Middle frontal gyrus (tissue), 1 donor: ENCODE measurements around the gene RAC3.

Experiments
- DNase-seq: peaks from one replicate; pipeline ENCODE4 v3.0.0-alpha.2; 2015; ENCODE audit warnings: low spot score; ENCODE audit errors: extremely low spot score

The RAC3 gene

GRCh38 chr17:82012261-82012639 lies 19.2 kb upstream of the RAC3 start:
- no peak for DNase-seq

- no peak for DNase-seq
Measured at GRCh38 chr17:82012640-82013295, 18.7 kb upstream of the RAC3 start.

DNA sequence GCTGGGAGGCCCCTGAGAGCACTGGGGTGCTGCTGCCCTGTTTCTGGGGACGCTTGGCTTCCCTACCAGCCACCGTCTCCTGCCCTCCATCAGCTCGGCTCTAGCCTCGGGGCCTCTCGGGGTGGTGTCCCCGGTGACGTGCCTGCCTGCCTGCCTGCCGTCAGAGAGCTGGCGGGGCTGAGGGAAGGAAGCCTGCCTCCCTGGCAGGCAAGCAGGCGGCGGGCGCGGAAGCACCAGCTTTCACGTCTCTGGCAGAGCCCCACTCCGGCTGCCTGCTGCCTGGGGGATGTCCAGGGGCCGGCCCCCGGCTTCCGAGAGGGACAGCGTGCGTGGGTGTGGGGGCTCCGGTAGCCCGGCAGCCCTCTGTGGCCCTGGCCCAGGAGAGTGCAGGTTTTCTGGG lies 18.1 kb upstream of the RAC3 start:
- no peak for DNase-seq

- no peak for DNase-seq
Measured at GRCh38 chr17:82013772-82014321, 17.6 kb upstream of the RAC3 start.

DNA sequence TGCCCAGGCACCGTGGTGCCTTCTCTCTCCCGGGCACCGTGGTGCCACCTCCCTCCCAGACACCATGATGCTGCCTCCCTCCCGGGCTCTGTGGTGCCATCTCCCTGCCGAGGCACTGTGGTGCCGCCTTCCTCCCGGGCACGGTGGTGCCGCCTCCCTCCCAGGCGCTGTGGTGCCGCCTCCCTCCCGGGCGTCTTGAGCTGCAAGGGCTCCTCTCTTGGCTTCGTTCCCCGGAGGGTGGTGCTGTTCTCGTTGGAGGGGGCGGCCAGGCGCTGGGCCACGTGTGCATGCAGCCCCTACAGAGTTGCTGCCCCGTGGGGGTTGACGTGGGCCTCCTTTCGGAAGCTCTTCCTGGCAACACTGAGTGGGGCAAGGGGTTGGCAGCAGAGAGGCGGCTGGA lies 17.0 kb upstream of the RAC3 start:
- no peak for DNase-seq

GRCh38 chr17:82014971-82015310 lies 16.5 kb upstream of the RAC3 start:
- DNase-seq, result no peak

DNA sequence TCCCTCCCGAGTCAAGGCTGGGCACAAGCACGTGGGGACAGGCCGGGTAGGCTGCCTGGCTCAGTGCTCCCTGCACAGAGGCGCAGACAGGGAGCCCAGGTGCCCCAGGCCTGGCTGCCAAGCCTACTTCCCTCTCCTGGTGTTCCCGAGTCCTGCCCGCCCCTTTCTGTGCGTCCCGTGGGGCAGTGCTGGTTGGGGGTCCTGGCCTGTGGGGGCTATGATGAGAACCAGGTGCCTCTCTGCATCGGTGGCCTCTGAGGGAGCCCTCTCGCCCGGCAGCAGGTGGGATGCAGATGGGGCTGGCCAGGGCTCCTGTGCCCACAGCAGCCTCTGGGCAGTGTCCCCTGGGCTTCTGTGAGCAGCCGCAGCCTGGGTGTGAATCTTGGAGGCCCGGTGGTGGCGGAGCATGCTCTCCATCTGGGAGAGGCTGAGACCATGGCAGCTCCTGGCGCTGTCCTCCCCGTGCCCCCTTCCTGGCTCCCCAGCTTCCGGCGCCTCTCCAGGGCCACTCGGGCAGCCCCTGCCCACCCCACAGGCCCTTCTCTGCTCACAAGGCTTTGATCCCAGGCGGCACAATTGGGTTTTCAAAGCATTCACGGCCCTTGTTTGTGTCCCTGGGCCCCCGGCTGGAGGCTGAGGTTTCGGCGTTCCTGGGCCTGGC lies 16.0 kb upstream of the RAC3 start:
- no peak for DNase-seq

GRCh38 chr17:82016061-82016874 lies 15.2 kb upstream of the RAC3 start:
- no peak for DNase-seq

DNA sequence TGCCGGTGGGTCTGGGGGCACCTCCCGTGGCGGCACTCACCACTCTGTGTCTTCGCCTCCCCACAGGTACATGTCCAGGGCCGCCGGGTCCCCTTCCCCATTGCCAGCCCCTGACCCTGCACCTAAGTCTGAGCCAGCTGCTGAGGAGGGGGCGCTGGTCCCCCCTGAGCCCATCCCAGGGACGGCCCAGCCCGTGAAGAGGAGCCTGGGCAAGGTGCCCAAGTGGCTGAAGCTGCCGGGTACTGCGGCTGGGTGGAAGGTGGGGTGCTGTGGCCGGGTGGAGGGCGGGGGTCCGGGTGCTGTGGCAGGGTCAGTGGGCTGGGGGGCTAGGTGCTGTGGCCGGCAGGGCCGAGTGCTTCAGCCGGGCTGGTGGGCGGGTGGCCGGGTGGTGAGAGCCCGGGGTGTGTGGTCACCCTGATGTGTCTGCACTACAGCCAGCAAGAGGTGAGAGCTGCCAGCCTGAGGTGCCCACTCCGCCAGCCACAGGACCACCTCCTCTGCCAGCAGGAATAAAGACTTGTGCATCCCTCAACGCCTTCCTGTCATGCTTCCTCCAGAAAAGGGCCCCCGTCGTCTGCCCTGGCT lies 14.5 kb upstream of the RAC3 start:
- DNase-seq, result no peak

DNA sequence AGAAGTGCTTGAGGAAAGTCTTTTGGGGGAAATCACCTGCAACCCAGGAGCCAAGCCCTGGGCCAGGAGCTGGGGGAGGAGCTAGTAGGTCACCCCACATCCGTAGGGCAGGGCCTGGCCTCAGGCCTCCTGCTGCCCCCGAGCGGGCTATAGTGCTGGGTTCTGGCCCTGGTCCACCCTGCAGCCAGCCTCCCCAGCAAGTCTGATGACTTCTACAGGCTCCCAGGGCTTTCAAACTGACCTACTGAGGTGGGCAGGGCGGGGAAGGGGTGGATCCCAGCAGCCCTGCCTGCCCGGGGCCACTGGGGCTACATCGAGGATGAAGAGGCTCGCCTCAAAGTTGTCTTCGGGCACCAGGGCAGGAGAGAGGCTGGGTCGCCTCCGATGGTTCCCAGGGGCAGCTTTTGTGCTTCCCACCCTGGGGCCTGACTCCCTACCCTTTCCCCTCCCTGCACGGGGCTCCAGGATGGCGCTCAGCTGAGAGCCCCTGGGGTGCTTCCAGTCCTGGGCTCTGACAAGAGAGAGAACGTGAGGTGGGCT lies 13.8 kb upstream of the RAC3 start:
- no peak for DNase-seq

DNA sequence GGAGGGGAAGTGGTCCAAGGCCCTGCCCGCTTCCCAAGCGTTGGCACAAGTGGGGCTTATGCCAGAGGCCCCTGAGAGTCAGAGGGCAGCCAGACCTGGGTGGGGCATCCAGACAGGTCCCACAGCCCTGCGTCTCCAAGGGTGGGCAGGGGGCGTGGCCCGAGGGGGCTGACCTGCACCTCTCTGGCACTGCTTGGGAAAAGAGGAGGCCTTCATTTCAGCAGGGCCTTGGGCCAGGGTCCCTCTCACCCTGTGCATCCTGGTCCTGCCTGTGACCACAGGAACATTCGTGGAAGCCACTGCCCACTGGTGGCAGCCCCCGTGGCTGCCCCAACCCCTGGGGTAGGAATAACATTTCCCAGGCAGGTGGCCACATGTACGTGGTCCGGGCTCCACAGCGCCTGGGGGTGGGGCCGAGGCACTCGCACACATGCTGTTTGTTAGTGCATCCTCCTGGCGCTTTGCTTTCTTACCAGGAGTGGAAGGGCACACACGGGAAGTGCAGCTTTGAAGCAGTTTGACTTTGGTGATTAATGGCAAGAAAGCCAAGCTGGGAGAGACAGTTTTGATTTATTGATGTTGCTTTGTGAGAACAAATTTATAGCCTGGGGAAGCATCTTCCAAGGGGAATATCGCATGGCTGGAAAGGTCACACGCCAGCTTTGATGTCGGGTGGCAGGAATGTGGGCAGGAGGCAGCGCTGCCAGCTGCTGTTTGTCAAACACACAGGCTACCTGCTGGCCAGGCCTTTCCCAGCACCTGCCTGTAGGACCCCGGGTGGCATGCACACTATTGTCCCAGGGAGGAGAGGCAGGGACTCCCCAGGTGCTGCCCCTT lies 13.1 kb upstream of the RAC3 start:
- DNase-seq, result no peak

DNA sequence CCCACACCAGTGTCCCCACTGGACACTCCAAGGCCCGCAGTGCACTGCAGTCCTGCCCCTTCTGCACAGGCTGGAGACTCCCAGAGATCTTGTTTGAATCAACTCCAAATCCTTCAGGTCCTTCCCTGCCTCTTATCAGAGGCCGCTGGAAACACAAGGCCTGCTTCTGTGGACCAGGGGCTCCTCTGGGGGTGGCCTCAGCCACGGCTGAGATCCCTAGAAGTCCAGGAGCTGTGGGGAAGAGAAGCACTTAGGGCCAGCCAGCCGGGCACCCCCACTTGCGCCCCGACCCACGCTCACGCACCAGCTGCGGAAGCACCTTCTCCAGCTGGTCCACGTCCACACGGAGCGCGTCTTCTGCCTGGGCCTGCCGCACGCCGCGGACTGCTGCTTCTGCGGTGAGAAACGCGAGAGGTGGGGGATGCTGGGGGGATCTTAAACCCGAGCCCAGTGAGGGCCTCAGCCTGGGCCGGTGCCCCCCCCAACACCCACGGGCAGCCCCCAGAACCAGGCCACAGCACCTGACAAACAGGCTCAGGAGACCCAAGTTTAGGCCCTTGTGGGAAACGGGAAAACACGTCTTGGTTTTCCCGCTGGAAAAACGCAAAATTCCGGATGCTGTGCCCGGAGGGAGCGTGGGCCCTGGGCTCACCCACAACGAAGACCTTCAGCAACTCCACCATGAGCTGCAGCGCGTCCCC lies 12.3 kb upstream of the RAC3 start:
- DNase-seq, result no peak

DNA sequence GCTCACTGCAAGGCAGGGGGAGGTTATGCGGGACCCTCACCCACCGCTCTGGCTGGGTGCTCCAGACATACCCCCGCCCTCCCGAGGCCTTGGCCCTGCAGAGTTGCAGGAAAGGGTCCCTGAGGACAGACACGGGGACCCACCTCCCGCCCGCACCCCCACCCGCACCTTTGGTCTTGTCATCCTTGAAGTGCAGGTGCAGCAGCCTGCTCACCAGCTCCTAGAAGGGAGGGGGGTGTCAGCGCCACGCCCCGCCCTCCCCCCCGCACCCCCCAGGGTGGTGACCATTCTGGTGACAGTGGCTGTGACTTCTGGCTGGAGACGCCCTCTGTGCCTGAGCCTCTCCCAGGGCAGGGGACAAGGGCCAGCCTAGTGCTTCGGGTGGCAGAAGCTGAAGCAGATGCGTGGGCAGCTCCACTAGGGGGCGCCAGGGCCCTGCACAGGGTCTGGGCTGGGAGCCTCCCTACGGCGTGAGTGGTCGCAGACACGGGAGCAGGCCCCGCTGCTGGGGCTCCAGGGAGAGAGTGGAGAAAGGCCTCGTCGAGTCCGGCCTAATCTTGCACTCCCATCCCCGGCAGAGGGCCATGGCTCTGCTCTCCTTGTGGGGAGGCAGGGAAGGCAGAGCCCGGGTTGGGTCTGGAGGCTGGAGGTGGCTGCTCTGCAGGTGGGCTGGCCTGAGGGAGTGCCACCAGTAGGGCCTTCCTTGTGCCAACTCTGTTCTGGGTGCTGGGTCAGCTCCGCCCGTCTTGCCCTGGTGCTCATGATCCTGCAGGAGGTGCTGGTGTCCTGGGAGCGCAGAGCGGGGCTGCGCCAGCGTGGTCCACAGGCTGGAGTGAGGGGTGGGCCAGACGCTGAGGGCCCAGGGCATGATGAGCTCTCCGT lies 11.5 kb upstream of the RAC3 start:
- no peak for DNase-seq

DNA sequence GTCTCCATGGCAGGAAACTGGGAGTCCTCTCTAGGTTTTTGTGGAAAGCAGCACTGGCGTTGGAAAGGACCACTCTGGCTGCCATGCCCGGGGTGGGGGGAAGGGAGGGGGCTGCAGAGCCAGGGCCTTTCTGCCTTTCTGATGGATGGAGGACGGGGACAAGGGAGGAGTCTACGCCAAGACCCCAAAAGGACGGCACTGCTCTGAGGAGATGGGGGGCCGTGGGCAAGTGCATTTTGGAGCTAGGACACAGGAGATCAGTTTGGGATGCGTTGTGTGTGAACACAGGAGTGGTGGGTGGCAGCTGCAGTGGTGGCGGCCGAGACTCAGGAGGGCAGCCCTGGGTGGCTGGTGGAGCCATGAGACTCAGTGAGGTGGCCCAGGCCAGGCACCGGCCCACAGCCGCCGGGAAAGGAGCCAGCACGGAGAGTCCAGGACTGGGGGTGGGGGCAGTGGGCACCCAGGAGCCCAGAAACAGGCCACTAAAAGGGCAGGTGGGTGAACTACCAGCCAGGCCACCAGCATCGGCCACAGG lies 10.8 kb upstream of the RAC3 start:
- no peak for DNase-seq

DNA sequence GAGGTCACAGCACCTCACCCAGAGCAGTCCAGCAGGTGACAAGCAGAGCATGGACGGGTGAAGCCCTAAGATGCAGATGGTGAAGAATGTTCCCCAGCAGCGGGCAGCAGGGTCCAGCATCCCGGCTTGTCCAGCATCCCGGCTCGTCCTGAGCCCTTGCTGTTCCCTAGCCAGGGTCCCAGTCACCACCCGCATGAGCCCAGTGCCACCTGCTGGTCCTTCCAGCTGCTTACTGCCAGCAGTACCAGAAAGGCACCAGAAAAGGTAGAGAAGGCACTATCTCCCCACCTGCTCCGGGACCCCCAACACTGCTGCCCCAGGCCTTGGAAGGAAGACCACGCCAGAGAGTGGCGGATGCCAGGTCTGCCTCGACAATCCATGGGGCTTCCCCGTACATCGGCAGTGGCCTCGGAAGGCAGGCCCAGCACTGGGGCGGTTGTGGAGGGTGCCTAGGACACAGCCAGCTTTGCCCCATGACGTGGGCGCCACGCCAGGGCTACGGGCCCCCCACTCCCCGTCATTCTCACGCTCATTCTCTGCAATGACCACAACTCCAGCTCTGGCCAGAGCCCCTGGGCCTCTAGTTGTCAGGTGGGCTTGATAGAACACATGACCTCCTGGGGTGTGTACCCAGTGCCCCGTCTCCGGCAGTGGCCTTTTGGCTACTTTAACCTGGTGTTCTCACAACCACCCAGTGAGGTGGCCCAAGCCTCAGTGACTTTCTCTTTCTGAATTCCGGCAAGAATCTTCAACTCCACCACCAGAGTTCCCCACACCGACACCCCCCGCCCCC lies 10.2 kb upstream of the RAC3 start:
- peak; percentile 37 for DNase-seq

DNA sequence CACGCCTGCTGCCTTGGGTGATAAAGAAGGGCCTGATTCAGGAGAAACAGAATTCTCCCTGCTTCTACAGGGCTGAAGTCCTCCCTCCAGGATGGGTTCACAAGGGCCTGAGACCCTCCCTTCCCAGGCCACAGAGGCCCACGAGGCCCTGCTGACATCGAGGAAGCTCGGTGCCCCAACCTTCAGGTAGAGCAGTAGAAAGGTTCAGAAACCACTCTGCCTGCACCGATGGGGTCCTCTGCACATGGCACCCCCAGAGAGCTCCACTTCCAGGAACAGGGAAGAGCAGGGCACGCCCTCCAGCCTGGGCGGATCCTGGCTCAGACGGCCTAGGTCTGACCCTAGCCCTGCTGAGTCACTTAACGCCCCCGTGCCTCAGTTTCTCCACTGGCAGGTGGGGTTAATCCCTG lies 9.6 kb upstream of the RAC3 start:
- DNase-seq, result no peak

- no peak for DNase-seq
Measured at GRCh38 chr17:82022310-82022980, 9.0 kb upstream of the RAC3 start, which contains the start of gene CENPX. TSS of gene CENPX (minus strand) at chr17:82022878. CDS start at chr17:82022861, 17 bp downstream.
